Caco-2 (cell line): Measurements from ENCODE around the gene KYNU. TPM values are rescaled to one million over a fixed set of nuclear protein-coding genes. Genes with fewer than 3 reads are reported as not detected.

Experiments used
- BruUV-seq: library from RNA; stranded (reverse); fragments of 400-500 nt; replicated peaks from 2 replicates; lab custom pipeline; 2021; lab: Mats Ljungman, UMichigan
- CTCF ChIA-PET: fragments of 300-600 bp; sonication (Branson Sonifier 250); formaldehyde crosslinking; loops from one replicate; lab custom pipeline; 2022; ENCODE audit warnings: antibody characterized with exemption; lab: Charles Lee
- POLR2A ChIA-PET: fragments of 300-600 bp; sonication (Branson Sonifier 250); formaldehyde crosslinking; loops from one replicate; lab custom pipeline; 2022; ENCODE audit warnings: antibody characterized with exemption; lab: Charles Lee
- DNase-seq, 2 experiments: peaks; one replicate each; pipeline versions ENCODE4 v3.0.0 to v3.0.0-alpha.2; 2020 to 2022
- H3K27me3 ChIP-seq: replicated peaks from 2 replicates; pipeline ENCODE4 v1.6.0; 2011; ENCODE audit warnings: low read length; ENCODE audit not compliant: control insufficient read depth, insufficient read depth
- H3K36me3 ChIP-seq: 2 replicates; pipeline ENCODE4 v1.5.1; 2011; ENCODE audit warnings: low read length; ENCODE audit not compliant: control insufficient read depth, insufficient read depth
- H3K4me1 ChIP-seq: fragments of 250-450 bp; sonication (Bioruptor Pico); 2 replicates; pipeline ENCODE4 v1.5.1; 2020; ENCODE audit warnings: mild to moderate bottlenecking
- H3K4me3 ChIP-seq: 2 replicates; pipeline ENCODE4 v1.5.1; 2011; ENCODE audit warnings: low read depth, mild to moderate bottlenecking, control low read depth, low read length
- H3K9me3 ChIP-seq: fragments of 250-450 bp; sonication (Bioruptor Pico); 2 replicates; pipeline ENCODE4 v1.5.1; 2020; ENCODE audit warnings: mild to moderate bottlenecking, moderate library complexity
- H3K27ac Mint-ChIP-seq: one replicate; pipeline ENCODE4 v1.8.0; 2022; ENCODE audit warnings: mixed read lengths; ENCODE audit not compliant: unreplicated experiment
- H3K27me3 Mint-ChIP-seq: one replicate; pipeline ENCODE4 v1.8.0; 2022; ENCODE audit warnings: mixed read lengths; ENCODE audit not compliant: insufficient read depth, unreplicated experiment
- H3K36me3 Mint-ChIP-seq: one replicate; pipeline ENCODE4 v1.8.0; 2022; ENCODE audit warnings: mild to moderate bottlenecking, mixed read lengths; ENCODE audit not compliant: insufficient read depth, unreplicated experiment
- H3K4me1 Mint-ChIP-seq: one replicate; pipeline ENCODE4 v1.8.0; 2022; ENCODE audit warnings: low read depth, mixed read lengths; ENCODE audit not compliant: unreplicated experiment
- H3K4me3 Mint-ChIP-seq: one replicate; pipeline ENCODE4 v1.8.0; 2022; ENCODE audit warnings: mild to moderate bottlenecking, moderate library complexity, mixed read lengths; ENCODE audit not compliant: unreplicated experiment
- H3K9me3 Mint-ChIP-seq: one replicate; pipeline ENCODE4 v1.8.0; 2022; ENCODE audit warnings: mixed read lengths; ENCODE audit not compliant: unreplicated experiment
- intact Hi-C: fragments of 100-400 bp; cut with micrococcal nuclease; formaldehyde crosslinking; loops from one replicate; pipeline ENCODE4 v1.10.0; 2022; ENCODE audit not compliant: unreplicated experiment
- total RNA-seq: library from RNA; stranded (reverse); gene quantifications from 2 replicates; pipeline ENCODE4 v1.2.3, GENCODE V29; 2022
- TF ChIP-seq, protein P1 (sequence below), 2 experiments: fragments of 200-600 bp in 1 of 2; IDR thresholded peaks; 1 replicate in 1 of 2; 2 replicates in 1 of 2; pipeline versions ENCODE4 v1.5.1 to v1.8.0; 2011 to 2022; ENCODE audit warnings: antibody characterized with exemption in 1 of 2, control low read depth in 1 of 2, inconsistent platforms in 1 of 2, low read depth in 1 of 2, low read length in 1 of 2, mild to moderate bottlenecking in 1 of 2, moderate library complexity in 1 of 2; ENCODE audit not compliant: insufficient read depth in 1 of 2, severe bottlenecking in 1 of 2, unreplicated experiment in 1 of 2

Gene KYNU
- total RNA-seq, 1 experiment from 2014 or later, result 4.3 TPM

DNA sequence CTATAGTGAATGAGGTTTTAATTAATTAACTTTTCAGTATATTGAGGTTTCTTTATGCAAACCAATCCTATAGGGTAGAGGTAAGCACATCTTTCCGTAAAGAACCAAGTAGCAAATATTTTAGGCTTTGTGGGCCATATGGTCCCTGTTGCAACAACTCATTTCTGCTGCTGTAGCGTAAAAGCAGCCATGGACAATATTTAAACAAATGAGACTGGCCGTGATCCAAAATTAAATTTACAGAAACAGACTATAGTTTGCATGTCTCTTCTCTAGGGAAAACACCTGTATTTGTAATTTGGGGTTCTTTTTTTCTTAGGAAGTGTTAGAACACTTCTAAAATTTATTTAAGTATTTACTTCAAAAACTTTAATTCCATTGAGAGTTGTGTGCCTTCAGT is 104.3 kb downstream of the KYNU start:
- no TSS peak for BruUV-seq
- no peak overlapping the region for H3K4me3 Mint-ChIP-seq
- no peaks in the 10 kb centered on the region for H3K36me3 Mint-ChIP-seq
- no peak overlapping the region for H3K4me3 ChIP-seq
- H3K36me3 ChIP-seq, result no peaks in the 10 kb centered on the region
- no peaks in the 10 kb centered on the region for H3K9me3 Mint-ChIP-seq
- H3K4me1 ChIP-seq, result peaks cover 35% of the 10 kb centered on the region
- H3K9me3 ChIP-seq, result no peaks in the 10 kb centered on the region
- H3K27ac Mint-ChIP-seq, result no peak overlapping the region
- intact Hi-C loops, result loop anchor here (10.0 kb wide), 1 partner anchor 697 kb away; no protein-coding TSS in a partner anchor
- TF ChIP-seq, protein P1, sequence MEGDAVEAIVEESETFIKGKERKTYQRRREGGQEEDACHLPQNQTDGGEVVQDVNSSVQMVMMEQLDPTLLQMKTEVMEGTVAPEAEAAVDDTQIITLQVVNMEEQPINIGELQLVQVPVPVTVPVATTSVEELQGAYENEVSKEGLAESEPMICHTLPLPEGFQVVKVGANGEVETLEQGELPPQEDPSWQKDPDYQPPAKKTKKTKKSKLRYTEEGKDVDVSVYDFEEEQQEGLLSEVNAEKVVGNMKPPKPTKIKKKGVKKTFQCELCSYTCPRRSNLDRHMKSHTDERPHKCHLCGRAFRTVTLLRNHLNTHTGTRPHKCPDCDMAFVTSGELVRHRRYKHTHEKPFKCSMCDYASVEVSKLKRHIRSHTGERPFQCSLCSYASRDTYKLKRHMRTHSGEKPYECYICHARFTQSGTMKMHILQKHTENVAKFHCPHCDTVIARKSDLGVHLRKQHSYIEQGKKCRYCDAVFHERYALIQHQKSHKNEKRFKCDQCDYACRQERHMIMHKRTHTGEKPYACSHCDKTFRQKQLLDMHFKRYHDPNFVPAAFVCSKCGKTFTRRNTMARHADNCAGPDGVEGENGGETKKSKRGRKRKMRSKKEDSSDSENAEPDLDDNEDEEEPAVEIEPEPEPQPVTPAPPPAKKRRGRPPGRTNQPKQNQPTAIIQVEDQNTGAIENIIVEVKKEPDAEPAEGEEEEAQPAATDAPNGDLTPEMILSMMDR (IDR thresholded peaks at IDR 0.05; ENCODE audit: insufficient read depth in 1 of 2, low read depth in 1 of 2, low read length in 1 of 2, severe bottlenecking in 1 of 2, unreplicated experiment in 1 of 2), result no peak
- no peaks in the 10 kb centered on the region for H3K27me3 ChIP-seq
- DNase-seq, result no peak
- ChIA-PET POLR2A (no interaction called here), CTCF (no interaction called here)
- H3K27me3 Mint-ChIP-seq, result no peaks in the 10 kb centered on the region
- peaks cover 16% of the 10 kb centered on the region for H3K4me1 Mint-ChIP-seq

DNA sequence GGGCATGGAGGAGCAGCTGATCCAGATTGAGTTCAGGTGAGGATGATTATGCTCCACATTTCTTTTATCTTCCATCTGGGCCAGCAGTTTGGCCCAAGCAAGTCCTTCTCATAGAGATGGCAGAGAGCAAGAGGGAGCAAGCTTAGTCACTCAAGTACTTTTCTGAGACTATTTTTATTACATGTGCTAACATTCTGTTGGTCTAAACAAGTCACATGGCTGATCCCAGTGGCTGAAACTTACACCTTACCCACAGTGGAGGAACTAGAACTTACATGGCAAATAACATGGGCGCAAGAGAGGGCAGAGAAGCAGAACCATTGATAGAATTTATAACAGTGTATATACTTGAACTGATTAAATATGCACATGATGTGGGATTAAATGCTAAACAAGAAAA is 105.7 kb downstream of the KYNU start:
- Mint-ChIP-seq H3K4me3 (no peak overlapping the region), H3K27ac (no peak overlapping the region), H3K27me3 (no peaks in the 10 kb centered on the region), H3K36me3 (no peaks in the 10 kb centered on the region), H3K9me3 (no peaks in the 10 kb centered on the region), H3K4me1 (peaks cover 16% of the 10 kb centered on the region)
- intact Hi-C loops, result loop anchor here (10.0 kb wide), 1 partner anchor 698 kb away; no protein-coding TSS in a partner anchor
- peaks cover 35% of the 10 kb centered on the region for H3K4me1 ChIP-seq
- no peak overlapping the region for H3K4me3 ChIP-seq
- H3K27me3 ChIP-seq, result no peaks in the 10 kb centered on the region
- DNase-seq, result no peak
- BruUV-seq, result no TSS peak
- POLR2A ChIA-PET, result no interaction called here
- CTCF ChIA-PET, result no interaction called here
- no peaks in the 10 kb centered on the region for H3K36me3 ChIP-seq
- TF ChIP-seq, protein P1 (IDR thresholded peaks at IDR 0.05; ENCODE audit: insufficient read depth in 1 of 2, low read depth in 1 of 2, low read length in 1 of 2, severe bottlenecking in 1 of 2, unreplicated experiment in 1 of 2), result no peak
- H3K9me3 ChIP-seq, result no peaks in the 10 kb centered on the region

DNA sequence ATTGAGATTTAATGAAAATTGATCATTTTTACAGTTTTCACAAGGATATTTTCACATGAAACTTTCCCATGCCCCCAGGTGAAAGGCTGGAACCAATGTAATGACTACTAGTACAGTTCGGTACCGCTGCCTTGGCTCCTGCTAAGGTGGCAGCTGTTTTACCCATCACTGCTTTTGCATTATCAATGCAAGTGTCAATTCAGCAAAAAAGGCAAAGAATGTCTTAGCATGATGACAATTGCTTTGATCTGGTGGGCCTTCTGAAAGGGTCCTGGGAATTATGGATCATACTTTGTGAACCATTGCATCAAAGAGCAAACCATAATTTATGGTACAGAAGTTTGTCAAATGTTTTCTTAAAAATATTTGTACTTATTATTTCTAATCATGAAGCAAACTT is 107.2 kb downstream of the KYNU start:
- Mint-ChIP-seq H3K4me1 (peaks cover 16% of the 10 kb centered on the region), H3K4me3 (no peak overlapping the region), H3K36me3 (no peaks in the 10 kb centered on the region), H3K27ac (no peak overlapping the region), H3K27me3 (no peaks in the 10 kb centered on the region), H3K9me3 (no peaks in the 10 kb centered on the region)
- Histone ChIP-seq H3K4me1 (peaks cover 29% of the 10 kb centered on the region), H3K27me3 (no peaks in the 10 kb centered on the region), H3K4me3 (no peak overlapping the region), H3K9me3 (no peaks in the 10 kb centered on the region), H3K36me3 (no peaks in the 10 kb centered on the region)
- TF ChIP-seq, protein P1 (IDR thresholded peaks at IDR 0.05; ENCODE audit: insufficient read depth in 1 of 2, low read depth in 1 of 2, low read length in 1 of 2, severe bottlenecking in 1 of 2, unreplicated experiment in 1 of 2), result no peak
- DNase-seq, result no peak
- POLR2A ChIA-PET, result no interaction called here
- BruUV-seq, result no TSS peak
- intact Hi-C loops, result loop anchor here (5.0 to 10.0 kb wide), 2 partner anchors 700 to 817 kb away; no protein-coding TSS in a partner anchor
- CTCF ChIA-PET, result no interaction called here
